DOHH2 (cell line): ENCODE data around the gene CMSS1.

ENCODE experiments used
- H3F3A ChIP-seq: fragments of 200-600 bp; sonication (generic), shearing (Covaris generic); 2 replicates; pipeline ENCODE4 v1.6.0; 2016; ENCODE audit warnings: antibody characterized with exemption, mild to moderate bottlenecking; ENCODE audit not compliant: control insufficient read depth, insufficient read depth
- H3K27ac ChIP-seq: fragments of 200-600 bp; sonication (generic); 2 replicates; pipeline ENCODE4 v1.5.1; 2014; ENCODE audit warnings: low read depth, mild to moderate bottlenecking, low read length, moderate library complexity
- H3K27me3 ChIP-seq: fragments of 200-600 bp; sonication (generic); 2 replicates; pipeline ENCODE4 v1.6.1; 2014; ENCODE audit warnings: mild to moderate bottlenecking, low read length, mixed read lengths; ENCODE audit not compliant: control insufficient read depth
- H3K36me3 ChIP-seq: fragments of 200-600 bp; sonication (generic); 2 replicates; pipeline ENCODE4 v1.6.1; 2014; ENCODE audit warnings: mild to moderate bottlenecking, low read length, moderate library complexity, mixed read lengths; ENCODE audit not compliant: control insufficient read depth
- H3K4me1 ChIP-seq: fragments of 200-600 bp; sonication (generic); 2 replicates; pipeline ENCODE4 v1.6.1; 2014; ENCODE audit warnings: mild to moderate bottlenecking, low read length, mixed read lengths; ENCODE audit not compliant: control insufficient read depth
- H3K4me2 ChIP-seq: fragments of 200-600 bp; sonication (generic); 2 replicates; pipeline ENCODE4 v1.6.0; 2014; ENCODE audit warnings: mild to moderate bottlenecking, low read length, moderate library complexity
- H3K4me3 ChIP-seq: fragments of 200-600 bp; sonication (generic); 2 replicates; pipeline ENCODE4 v1.5.1; 2014; ENCODE audit warnings: mild to moderate bottlenecking, low read length, mixed read lengths
- H3K79me2 ChIP-seq: fragments of 200-600 bp; sonication (generic); 2 replicates; pipeline ENCODE4 v1.6.1; 2014; ENCODE audit warnings: mild to moderate bottlenecking, low read length, mixed read lengths; ENCODE audit not compliant: control insufficient read depth
- H3K9me2 ChIP-seq: fragments of 200-600 bp; sonication (generic); replicated peaks from 2 replicates; pipeline ENCODE4 v1.6.1; 2014; ENCODE audit warnings: mild to moderate bottlenecking, low read length, mixed read lengths; ENCODE audit not compliant: control insufficient read depth
- H3K9me3 ChIP-seq: fragments of 200-600 bp; sonication (generic); 2 replicates; pipeline ENCODE4 v1.6.1; 2014; ENCODE audit warnings: antibody characterized with exemption, low read length, mixed read lengths; ENCODE audit not compliant: control insufficient read depth, insufficient read depth
- H4K20me1 ChIP-seq: fragments of 200-600 bp; sonication (generic); 2 replicates; pipeline ENCODE4 v1.6.0; 2014; ENCODE audit warnings: low read depth, mild to moderate bottlenecking, antibody characterized with exemption, low read length, moderate library complexity; ENCODE audit not compliant: control insufficient read depth, insufficient read depth
- CTCF ChIP-seq: fragments of 200-600 bp; sonication (generic); IDR thresholded peaks from one replicate; pipeline ENCODE4 v1.5.1; 2014; ENCODE audit warnings: antibody characterized with exemption, mild to moderate bottlenecking, low read depth, low read length; ENCODE audit not compliant: poor library complexity, severe bottlenecking
- EZH2phosphoT487 ChIP-seq: fragments of 200-600 bp; sonication (generic); IDR thresholded peaks from 2 replicates; pipeline ENCODE4 v1.6.1; 2017; ENCODE audit warnings: borderline replicate concordance, mild to moderate bottlenecking, antibody characterized with exemption, low read length, moderate library complexity, mixed read lengths

The CMSS1 gene

GRCh38 chr3:99817047-99817436 lies 620 bp upstream of the CMSS1 start:
- H4K20me1 ChIP-seq = no peaks in the 10 kb centered on the region
- H3K9me2 ChIP-seq = no peaks in the 10 kb centered on the region
- peak overlapping the region; percentile 79 for H3K4me3 ChIP-seq
- peak overlapping the region; percentile 63 for H3K4me2 ChIP-seq
- H3K27me3 ChIP-seq = no peaks in the 10 kb centered on the region
- peak overlapping the region; percentile 41 for H3K27ac ChIP-seq
- no peaks in the 10 kb centered on the region for H3F3A ChIP-seq
- H3K79me2 ChIP-seq = peaks cover 65% of the 10 kb centered on the region
- H3K9me3 ChIP-seq = no peaks in the 10 kb centered on the region
- TF ChIP-seq EZH2phosphoT487 (no peak), CTCF (no peak)
- peaks cover 26% of the 10 kb centered on the region for H3K4me1 ChIP-seq
- H3K36me3 ChIP-seq = peaks cover 5% of the 10 kb centered on the region; the same call in 1 of the 2 replicates

DNA sequence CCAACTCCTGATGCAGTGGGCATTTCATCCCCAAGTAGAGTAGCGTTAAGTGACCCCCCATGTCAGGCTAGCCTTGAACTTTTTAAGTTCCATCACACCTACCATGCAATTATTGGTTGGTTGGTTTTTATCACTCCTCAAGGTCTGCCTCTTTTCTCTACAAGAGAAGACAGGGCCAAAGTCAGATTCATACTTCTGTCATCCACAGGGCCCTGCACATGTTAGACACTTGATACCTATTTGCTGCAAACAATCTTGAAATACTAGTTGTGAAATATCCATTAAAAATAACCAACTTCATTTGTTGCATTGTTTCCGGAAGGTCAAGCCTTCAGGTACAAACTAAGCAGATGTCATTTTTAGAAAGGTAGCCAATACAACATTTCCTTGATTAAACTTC lies 1.2 kb downstream of the CMSS1 start:
- H3K27ac ChIP-seq = no peak overlapping the region
- peak overlapping the region; percentile 79 for H3K4me3 ChIP-seq
- no peaks in the 10 kb centered on the region for H3K9me3 ChIP-seq
- no peaks in the 10 kb centered on the region for H4K20me1 ChIP-seq
- TF ChIP-seq EZH2phosphoT487 (no peak), CTCF (no peak)
- H3K4me1 ChIP-seq = peaks cover 26% of the 10 kb centered on the region
- no peaks in the 10 kb centered on the region for H3K9me2 ChIP-seq
- peak overlapping the region; percentile 63 for H3K4me2 ChIP-seq
- peaks cover 79% of the 10 kb centered on the region for H3K79me2 ChIP-seq
- no peaks in the 10 kb centered on the region for H3F3A ChIP-seq
- H3K27me3 ChIP-seq = no peaks in the 10 kb centered on the region
- H3K36me3 ChIP-seq = peaks cover 5% of the 10 kb centered on the region; the same call in 1 of the 2 replicates

- no peaks in the 10 kb centered on the region for H3K27me3 ChIP-seq
- H4K20me1 ChIP-seq = no peaks in the 10 kb centered on the region
- no peak overlapping the region for H3K4me2 ChIP-seq
- TF ChIP-seq CTCF (no peak), EZH2phosphoT487 (no peak)
- peaks cover 11% of the 10 kb centered on the region for H3K4me1 ChIP-seq
- no peak overlapping the region for H3K27ac ChIP-seq
- no peaks in the 10 kb centered on the region; the same call in 1 of the 2 replicates for H3F3A ChIP-seq
- peaks cover 5% of the 10 kb centered on the region; the same call in 1 of the 2 replicates for H3K36me3 ChIP-seq
- H3K9me2 ChIP-seq = no peaks in the 10 kb centered on the region
- no peaks in the 10 kb centered on the region for H3K9me3 ChIP-seq
- H3K79me2 ChIP-seq = peaks cover 92% of the 10 kb centered on the region
- H3K4me3 ChIP-seq = no peak overlapping the region
These were observed 6.4 kb downstream of the CMSS1 start for GRCh38 chr3:99823723-99824711.
